ENCODE data around the gene WDR43.

The WDR43 gene

DNA sequence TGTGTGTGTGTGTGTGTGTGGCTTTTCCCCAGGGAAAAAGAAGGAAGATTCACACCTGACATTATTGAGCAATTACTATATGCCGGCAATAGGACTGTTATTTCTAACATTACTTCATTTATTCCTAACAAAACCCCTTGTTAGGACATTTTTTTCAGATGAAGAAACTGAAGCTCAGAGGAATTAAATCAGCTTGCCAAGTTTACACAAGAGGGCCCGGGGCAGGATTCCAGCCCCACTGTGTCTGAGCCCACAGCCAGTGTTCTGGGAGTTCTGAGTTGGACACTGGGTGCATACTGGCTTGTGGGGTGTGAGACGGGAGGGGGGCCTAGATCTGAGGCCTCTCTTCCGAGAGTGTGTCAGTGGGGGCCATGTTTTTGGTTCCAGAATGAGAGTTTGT lies 96.6 kb downstream of the WDR43 start:
- H3K9me3 ChIP-seq (ENCODE audit: control insufficient read depth, insufficient read depth, low read length) = no peaks in the 10 kb centered on the region
- no peak overlapping the region for H3K27ac ChIP-seq (ENCODE audit: low read depth, low read length)
- no peak overlapping the region for H3K4me2 ChIP-seq (ENCODE audit: low read length)
- H3K4me3 ChIP-seq (ENCODE audit: low read length) = no peak overlapping the region
- TF ChIP-seq EZH2phosphoT487 (IDR thresholded peaks at IDR 0.05; ENCODE audit: borderline replicate concordance, low read length) = no peak
- TF ChIP-seq, protein P1, sequence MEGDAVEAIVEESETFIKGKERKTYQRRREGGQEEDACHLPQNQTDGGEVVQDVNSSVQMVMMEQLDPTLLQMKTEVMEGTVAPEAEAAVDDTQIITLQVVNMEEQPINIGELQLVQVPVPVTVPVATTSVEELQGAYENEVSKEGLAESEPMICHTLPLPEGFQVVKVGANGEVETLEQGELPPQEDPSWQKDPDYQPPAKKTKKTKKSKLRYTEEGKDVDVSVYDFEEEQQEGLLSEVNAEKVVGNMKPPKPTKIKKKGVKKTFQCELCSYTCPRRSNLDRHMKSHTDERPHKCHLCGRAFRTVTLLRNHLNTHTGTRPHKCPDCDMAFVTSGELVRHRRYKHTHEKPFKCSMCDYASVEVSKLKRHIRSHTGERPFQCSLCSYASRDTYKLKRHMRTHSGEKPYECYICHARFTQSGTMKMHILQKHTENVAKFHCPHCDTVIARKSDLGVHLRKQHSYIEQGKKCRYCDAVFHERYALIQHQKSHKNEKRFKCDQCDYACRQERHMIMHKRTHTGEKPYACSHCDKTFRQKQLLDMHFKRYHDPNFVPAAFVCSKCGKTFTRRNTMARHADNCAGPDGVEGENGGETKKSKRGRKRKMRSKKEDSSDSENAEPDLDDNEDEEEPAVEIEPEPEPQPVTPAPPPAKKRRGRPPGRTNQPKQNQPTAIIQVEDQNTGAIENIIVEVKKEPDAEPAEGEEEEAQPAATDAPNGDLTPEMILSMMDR (IDR thresholded peaks at IDR 0.05; ENCODE audit: low read depth, low read length, poor library complexity, severe bottlenecking) = no peak
- no peaks in the 10 kb centered on the region for H3F3A ChIP-seq (ENCODE audit: control insufficient read depth, insufficient read depth)
- H3K4me1 ChIP-seq (ENCODE audit: control insufficient read depth, low read length) = no peaks in the 10 kb centered on the region
- no peaks in the 10 kb centered on the region for H3K79me2 ChIP-seq (ENCODE audit: control insufficient read depth, low read length)
- H3K9me2 ChIP-seq (replicated peaks; ENCODE audit: control insufficient read depth, low read length) = no peaks in the 10 kb centered on the region
- no peaks in the 10 kb centered on the region for H3K36me3 ChIP-seq (ENCODE audit: control insufficient read depth, low read length)
- H4K20me1 ChIP-seq (ENCODE audit: control insufficient read depth, insufficient read depth, low read depth, low read length) = no peaks in the 10 kb centered on the region
- H3K27me3 ChIP-seq (ENCODE audit: control insufficient read depth, low read length) = no peaks in the 10 kb centered on the region

DNA sequence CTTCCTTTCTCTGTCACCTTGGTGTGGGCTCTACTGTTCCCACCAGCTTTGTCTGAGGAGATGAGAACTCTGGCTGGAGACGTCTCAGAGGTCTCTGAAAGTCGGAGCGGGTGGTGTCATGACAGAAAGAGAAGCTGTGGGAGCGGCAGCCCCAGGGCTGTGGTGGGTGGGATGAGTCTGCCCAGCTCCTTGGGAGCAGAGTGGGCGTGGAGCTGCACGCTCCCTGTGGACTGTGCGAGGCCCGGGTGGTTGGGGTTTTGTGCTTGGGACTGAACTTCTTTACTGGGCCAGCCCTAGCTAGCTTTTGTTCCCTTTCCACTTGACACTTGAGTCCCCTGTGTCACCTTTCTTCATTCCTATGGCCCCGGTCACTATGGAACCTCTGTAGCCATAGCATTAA lies 97.0 kb downstream of the WDR43 start:
- no peaks in the 10 kb centered on the region for H3K79me2 ChIP-seq (ENCODE audit: control insufficient read depth, low read length)
- TF ChIP-seq, protein P1 (IDR thresholded peaks at IDR 0.05; ENCODE audit: low read depth, low read length, poor library complexity, severe bottlenecking) = no peak
- no peak for TF ChIP-seq EZH2phosphoT487 (IDR thresholded peaks at IDR 0.05; ENCODE audit: borderline replicate concordance, low read length)
- no peak overlapping the region for H3K27ac ChIP-seq (ENCODE audit: low read depth, low read length)

DNA sequence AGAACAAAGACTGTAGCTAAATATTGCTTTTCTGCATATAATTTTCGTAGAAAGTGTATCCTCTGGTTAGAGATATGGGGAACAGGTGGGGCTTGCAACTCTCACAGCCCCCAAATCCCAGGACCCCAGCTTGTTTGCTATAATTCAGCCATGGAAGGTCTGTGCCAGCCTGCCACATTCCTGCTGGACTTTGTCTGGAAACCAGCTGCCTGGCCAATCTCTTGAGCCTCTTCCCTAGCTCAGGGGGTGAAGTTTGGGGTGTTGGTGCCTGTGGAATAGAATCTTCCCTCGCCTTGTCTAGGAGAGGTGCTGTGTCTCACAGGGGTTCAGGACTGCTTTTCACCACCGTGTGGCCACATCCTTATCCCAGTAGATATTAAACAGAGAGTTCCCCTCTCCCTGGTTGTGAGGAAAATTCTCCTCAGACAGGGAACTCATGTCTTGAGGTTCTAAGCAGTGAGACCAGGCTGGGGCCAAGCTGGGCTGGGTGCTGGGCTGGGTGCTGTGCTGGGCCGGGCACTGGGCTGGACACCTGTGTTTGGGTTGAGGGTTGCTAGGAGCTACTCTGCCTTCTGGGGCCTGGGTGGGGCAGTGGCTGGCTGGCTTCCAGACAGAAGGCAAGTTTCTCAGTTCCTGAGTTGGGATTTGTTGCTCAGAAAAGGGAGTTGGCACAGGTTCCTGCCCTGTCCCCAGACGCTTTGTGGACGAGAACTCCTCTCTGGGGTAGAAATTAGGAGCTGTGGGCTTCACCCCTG lies 98.9 kb downstream of the WDR43 start:
- Histone ChIP-seq H3K27me3 (ENCODE audit: control insufficient read depth, low read length) (no peaks in the 10 kb centered on the region), H3K36me3 (ENCODE audit: control insufficient read depth, low read length) (no peaks in the 10 kb centered on the region), H3K9me2 (replicated peaks; ENCODE audit: control insufficient read depth, low read length) (no peaks in the 10 kb centered on the region), H3F3A (ENCODE audit: control insufficient read depth, insufficient read depth) (no peaks in the 10 kb centered on the region), H4K20me1 (ENCODE audit: control insufficient read depth, insufficient read depth, low read depth, low read length) (no peaks in the 10 kb centered on the region), H3K4me2 (ENCODE audit: low read length) (no peak overlapping the region), H3K9me3 (ENCODE audit: control insufficient read depth, insufficient read depth, low read length) (no peaks in the 10 kb centered on the region), H3K4me1 (ENCODE audit: control insufficient read depth, low read length) (no peaks in the 10 kb centered on the region), H3K79me2 (ENCODE audit: control insufficient read depth, low read length) (no peaks in the 10 kb centered on the region), H3K27ac (ENCODE audit: low read depth, low read length) (no peak overlapping the region), H3K4me3 (ENCODE audit: low read length) (no peak overlapping the region)
- TF ChIP-seq, protein P1 (IDR thresholded peaks at IDR 0.05; ENCODE audit: low read depth, low read length, poor library complexity, severe bottlenecking) = no peak
- TF ChIP-seq EZH2phosphoT487 (IDR thresholded peaks at IDR 0.05; ENCODE audit: borderline replicate concordance, low read length) = no peak

More for the DNA sequence above, 97.0 kb downstream of the WDR43 start:
- no peaks in the 10 kb centered on the region for H3K36me3 ChIP-seq (ENCODE audit: control insufficient read depth, low read length)
- H3K27me3 ChIP-seq (ENCODE audit: control insufficient read depth, low read length) = no peaks in the 10 kb centered on the region
- no peaks in the 10 kb centered on the region for H4K20me1 ChIP-seq (ENCODE audit: control insufficient read depth, insufficient read depth, low read depth, low read length)
- no peaks in the 10 kb centered on the region for H3K4me1 ChIP-seq (ENCODE audit: control insufficient read depth, low read length)
- no peaks in the 10 kb centered on the region for H3K9me2 ChIP-seq (replicated peaks; ENCODE audit: control insufficient read depth, low read length)
- H3F3A ChIP-seq (ENCODE audit: control insufficient read depth, insufficient read depth) = no peaks in the 10 kb centered on the region
- H3K4me3 ChIP-seq (ENCODE audit: low read length) = no peak overlapping the region
- H3K4me2 ChIP-seq (ENCODE audit: low read length) = no peak overlapping the region
- no peaks in the 10 kb centered on the region for H3K9me3 ChIP-seq (ENCODE audit: control insufficient read depth, insufficient read depth, low read length)
